Trophoblast cell (in vitro differentiated cells and primary cell): Measurements from ENCODE around the gene TUFM.

Experiments
- DNase-seq, 2 donors: peaks; one replicate each; pipeline ENCODE4 v3.0.0-alpha.2; 2016
- H2AFZ ChIP-seq: 2 replicates; pipeline ENCODE4 v1.6.1; 2013; ENCODE audit warnings: low read length, moderate library complexity, mild to moderate bottlenecking; ENCODE audit not compliant: insufficient read depth, poor library complexity
- H2AK5ac ChIP-seq: 2 replicates; pipeline ENCODE4 v1.6.1; 2013; ENCODE audit warnings: mild to moderate bottlenecking, low read length
- H2BK120ac ChIP-seq: 2 replicates; pipeline ENCODE4 v1.6.1; 2013; ENCODE audit warnings: low read length, mild to moderate bottlenecking, moderate library complexity; ENCODE audit not compliant: insufficient read depth, poor library complexity
- H2BK12ac ChIP-seq: 2 replicates; pipeline ENCODE4 v1.6.1; 2013; ENCODE audit warnings: mild to moderate bottlenecking, low read length, moderate library complexity
- H2BK5ac ChIP-seq: 2 replicates; pipeline ENCODE4 v1.6.1; 2013; ENCODE audit warnings: low read length, low read depth, moderate library complexity, mild to moderate bottlenecking; ENCODE audit not compliant: poor library complexity
- H3K14ac ChIP-seq: 2 replicates; pipeline ENCODE4 v1.6.1; 2013; ENCODE audit warnings: mild to moderate bottlenecking, low read length
- H3K18ac ChIP-seq: 2 replicates; pipeline ENCODE4 v1.6.1; 2013; ENCODE audit warnings: mild to moderate bottlenecking, low read length
- H3K23ac ChIP-seq: 2 replicates; pipeline ENCODE4 v1.6.1; 2013; ENCODE audit warnings: low read length
- H3K27ac ChIP-seq: 2 replicates; pipeline ENCODE4 v1.5.1; 2013; ENCODE audit warnings: low read depth, mild to moderate bottlenecking, inconsistent platforms, low read length, moderate library complexity
- H3K27me3 ChIP-seq: 2 replicates; pipeline ENCODE4 v1.6.1; 2013; ENCODE audit warnings: inconsistent platforms, mild to moderate bottlenecking, low read length, moderate library complexity; ENCODE audit not compliant: insufficient read depth
- H3K36me3 ChIP-seq, 2 experiments: 1 replicate in 1 of 2; 2 replicates in 1 of 2; pipeline ENCODE4 v1.6.1; 2013; ENCODE audit warnings: low read length in 2 of 2, mild to moderate bottlenecking in 2 of 2, moderate library complexity in 1 of 2; ENCODE audit not compliant: insufficient read depth in 2 of 2, control insufficient read depth in 1 of 2
- H3K4ac ChIP-seq: 2 replicates; pipeline ENCODE4 v1.6.1; 2013; ENCODE audit warnings: low read depth, mild to moderate bottlenecking, low read length, moderate library complexity
- H3K4me1 ChIP-seq, 2 experiments: 1 replicate in 1 of 2; 2 replicates in 1 of 2; pipeline ENCODE4 v1.6.1; 2013; ENCODE audit warnings: low read length in 2 of 2, mild to moderate bottlenecking in 2 of 2, moderate library complexity in 1 of 2; ENCODE audit not compliant: insufficient read depth in 2 of 2, control insufficient read depth in 1 of 2
- H3K4me2 ChIP-seq: 2 replicates; pipeline ENCODE4 v1.6.1; 2013; ENCODE audit warnings: inconsistent platforms, mild to moderate bottlenecking, low read length, moderate library complexity
- H3K4me3 ChIP-seq: 2 replicates; pipeline ENCODE4 v1.5.1; 2013; ENCODE audit warnings: mild to moderate bottlenecking, low read depth, low read length, inconsistent platforms
- H3K79me1 ChIP-seq: one replicate; pipeline ENCODE4 v1.6.1; 2013; ENCODE audit warnings: low read length
- H3K79me2 ChIP-seq: 2 replicates; pipeline ENCODE4 v1.6.1; 2013; ENCODE audit warnings: low read length, mild to moderate bottlenecking; ENCODE audit not compliant: control insufficient read depth, insufficient read depth, poor library complexity
- H3K9ac ChIP-seq: 2 replicates; pipeline ENCODE4 v1.6.1; 2013; ENCODE audit warnings: mild to moderate bottlenecking, low read length
- H3K9me3 ChIP-seq: 2 replicates; pipeline ENCODE4 v1.6.1; 2013; ENCODE audit warnings: low read depth, mild to moderate bottlenecking, control low read depth, inconsistent platforms, low read length; ENCODE audit not compliant: insufficient read depth
- H4K12ac ChIP-seq: 2 replicates; pipeline ENCODE4 v1.6.1; 2013; ENCODE audit warnings: low read depth, mild to moderate bottlenecking, low read length, moderate library complexity
- H4K8ac ChIP-seq: 2 replicates; pipeline ENCODE4 v1.6.1; 2013; ENCODE audit warnings: low read depth, mild to moderate bottlenecking, low read length, moderate library complexity
- H4K91ac ChIP-seq: one replicate; pipeline ENCODE4 v1.6.1; 2013; ENCODE audit warnings: low read depth, mild to moderate bottlenecking, low read length, moderate library complexity
- WGBS: extraction: QIAGEN DNeasy Blood & Tissue Kit; methylation state at CpG from one replicate; pipeline ENCODE4 v1.1.7; 2013; ENCODE audit warnings: missing lambda C conversion rate; ENCODE audit not compliant: insufficient read length, insufficient coverage; ENCODE audit errors: extremely low coverage; 5-methylcytosine and 5-hydroxymethylcytosine counted together

Gene TUFM

GRCh38 chr16:28845761-28846079, 428 bp downstream of the TUFM start:
- peaks cover 9% of the 10 kb centered on the region for H3K79me1 ChIP-seq
- no peak overlapping the region for H3K27ac ChIP-seq
- H3K27me3 ChIP-seq = no peaks in the 10 kb centered on the region
- no peaks in the 10 kb centered on the region for H3K9me3 ChIP-seq
- peak overlapping the region; percentile 91 for H3K14ac ChIP-seq
- H2BK5ac ChIP-seq = peak overlapping the region; percentile 32
- H2BK120ac ChIP-seq = peak overlapping the region; percentile 18
- H2BK12ac ChIP-seq = no peak overlapping the region
- H3K4ac ChIP-seq = peak overlapping the region; percentile 81
- H4K8ac ChIP-seq = peak overlapping the region; percentile 91
- H3K4me1 ChIP-seq = peaks cover 6 to 16% of the 10 kb centered on the region in 2 experiments
- H3K23ac ChIP-seq = no peak overlapping the region
- H3K18ac ChIP-seq = peak overlapping the region; percentile 58
- H3K79me2 ChIP-seq = peaks cover 10% of the 10 kb centered on the region
- H4K91ac ChIP-seq = peak overlapping the region; percentile 78
- H2AFZ ChIP-seq = peak overlapping the region; percentile 9
- H3K4me3 ChIP-seq = peak overlapping the region; percentile 99
- WGBS = no CpG with 5 or more reads among the region's 16 CpGs
- no peak for DNase-seq
- H3K4me2 ChIP-seq = peak overlapping the region; percentile 81
- peak overlapping the region; percentile 92 for H3K9ac ChIP-seq
- peak overlapping the region; percentile 86 for H2AK5ac ChIP-seq
- H4K12ac ChIP-seq = peak overlapping the region; percentile 75
- H3K36me3 ChIP-seq = peaks cover 30 to 35% of the 10 kb centered on the region in 2 experiments

- WGBS = no CpG with 5 or more reads among the region's 10 CpGs
- Histone ChIP-seq H2AFZ (no peak overlapping the region), H3K23ac (no peak overlapping the region)
These were observed 855 bp downstream of the TUFM start for GRCh38 chr16:28845293-28845692.

DNA sequence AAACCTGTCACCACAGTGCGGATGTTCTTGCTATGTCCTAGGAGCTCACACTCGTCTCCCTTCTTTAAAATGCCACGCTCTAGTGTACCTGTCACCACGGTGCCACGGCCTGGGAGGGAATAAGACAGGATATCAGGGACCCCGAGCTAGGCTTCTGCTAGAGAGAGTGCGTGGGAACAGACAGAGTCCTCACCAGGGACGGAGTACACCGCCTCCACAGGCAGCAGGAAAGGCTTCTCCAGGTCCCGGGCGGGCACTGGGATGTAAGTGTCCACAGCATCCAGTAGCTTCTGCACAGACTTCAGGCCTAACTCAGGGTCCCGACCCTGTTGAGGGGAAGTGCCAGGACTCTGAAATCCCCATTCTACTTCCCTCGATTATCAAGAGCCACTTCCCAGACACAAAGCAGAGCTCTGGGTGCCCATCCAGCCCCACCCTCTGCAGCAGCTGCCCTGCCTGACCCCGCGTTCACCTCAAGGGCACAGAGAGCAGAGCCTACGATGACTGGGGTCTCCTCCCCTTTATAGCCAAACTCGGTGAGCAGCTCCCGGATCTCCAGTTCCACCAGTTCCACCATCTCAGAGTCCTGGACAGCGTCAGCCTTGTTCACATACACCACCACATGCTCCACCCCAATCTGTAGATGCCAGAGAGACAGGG, 1.8 kb downstream of the TUFM start:
- no peak for DNase-seq
- H3K14ac ChIP-seq = no peak overlapping the region
- peaks cover 6 to 16% of the 10 kb centered on the region in 2 experiments for H3K4me1 ChIP-seq
- H4K8ac ChIP-seq = no peak overlapping the region
- H3K36me3 ChIP-seq = peaks cover 30 to 35% of the 10 kb centered on the region in 2 experiments
- H3K27me3 ChIP-seq = no peaks in the 10 kb centered on the region
- no peak overlapping the region for H4K91ac ChIP-seq
- H3K18ac ChIP-seq = peak overlapping the region; percentile 12
- no peak overlapping the region for H3K27ac ChIP-seq
- H2AK5ac ChIP-seq = no peak overlapping the region
- H2BK5ac ChIP-seq = no peak overlapping the region
- H3K4ac ChIP-seq = peak overlapping the region; percentile 7
- H3K79me2 ChIP-seq = peaks cover 10% of the 10 kb centered on the region
- no peak overlapping the region for H3K9ac ChIP-seq
- H3K4me2 ChIP-seq = no peak overlapping the region
- H3K9me3 ChIP-seq = no peaks in the 10 kb centered on the region
- no peak overlapping the region for H2BK120ac ChIP-seq
- H3K4me3 ChIP-seq = no peak overlapping the region
- H2BK12ac ChIP-seq = no peak overlapping the region
- H3K79me1 ChIP-seq = peaks cover 9% of the 10 kb centered on the region
- H3K23ac ChIP-seq = no peak overlapping the region
- no peak overlapping the region for H4K12ac ChIP-seq
- no peak overlapping the region for H2AFZ ChIP-seq
- WGBS = no CpG with 5 or more reads among the region's 19 CpGs

More at GRCh38 chr16:28845293-28845692, 855 bp downstream of the TUFM start:
- no peaks in the 10 kb centered on the region for H3K27me3 ChIP-seq
- no peak overlapping the region for H2AK5ac ChIP-seq
- no peak overlapping the region for H2BK120ac ChIP-seq
- no peak overlapping the region for H4K12ac ChIP-seq
- H3K4me1 ChIP-seq = peaks cover 6 to 16% of the 10 kb centered on the region in 2 experiments
- peak in 1 of 2 donors; percentile 39 for DNase-seq
- H3K27ac ChIP-seq = no peak overlapping the region
- no peak overlapping the region for H3K18ac ChIP-seq
- peak overlapping the region; percentile 92 for H3K9ac ChIP-seq
- H3K9me3 ChIP-seq = no peaks in the 10 kb centered on the region
- H2BK5ac ChIP-seq = no peak overlapping the region
- peak overlapping the region; percentile 81 for H3K4me2 ChIP-seq
- H3K4me3 ChIP-seq = peak overlapping the region; percentile 99
- H3K79me1 ChIP-seq = peaks cover 9% of the 10 kb centered on the region
- no peak overlapping the region for H2BK12ac ChIP-seq
- H4K91ac ChIP-seq = no peak overlapping the region
- H3K79me2 ChIP-seq = peaks cover 10% of the 10 kb centered on the region
- H4K8ac ChIP-seq = peak overlapping the region; percentile 91
- H3K14ac ChIP-seq = no peak overlapping the region
- H3K4ac ChIP-seq = peak overlapping the region; percentile 81
- H3K36me3 ChIP-seq = peaks cover 30 to 35% of the 10 kb centered on the region in 2 experiments

- no peak overlapping the region for H3K18ac ChIP-seq
- H3K4me1 ChIP-seq = peaks cover 6 to 16% of the 10 kb centered on the region in 2 experiments
- H3K4me2 ChIP-seq = no peak overlapping the region
- H3K14ac ChIP-seq = no peak overlapping the region
- no peaks in the 10 kb centered on the region for H3K27me3 ChIP-seq
- H3K9ac ChIP-seq = no peak overlapping the region
- no peak overlapping the region for H2BK5ac ChIP-seq
- no peak overlapping the region for H3K4ac ChIP-seq
- peaks cover 10% of the 10 kb centered on the region for H3K79me2 ChIP-seq
- WGBS = no CpG with 5 or more reads among the region's 12 CpGs
- no peak overlapping the region for H3K27ac ChIP-seq
- peaks cover 31 to 38% of the 10 kb centered on the region in 2 experiments for H3K36me3 ChIP-seq
- H4K12ac ChIP-seq = no peak overlapping the region
- H3K4me3 ChIP-seq = no peak overlapping the region
- no peak overlapping the region for H2BK12ac ChIP-seq
- no peak overlapping the region for H3K23ac ChIP-seq
- no peak overlapping the region for H2AFZ ChIP-seq
- no peak overlapping the region for H4K91ac ChIP-seq
- no peak overlapping the region for H2BK120ac ChIP-seq
- DNase-seq = no peak
- H2AK5ac ChIP-seq = no peak overlapping the region
- H3K79me1 ChIP-seq = peaks cover 9% of the 10 kb centered on the region
- H3K9me3 ChIP-seq = no peaks in the 10 kb centered on the region
- no peak overlapping the region for H4K8ac ChIP-seq
These were observed 2.4 kb downstream of the TUFM start for GRCh38 chr16:28843766-28844165.
